ENCODE measurements around the gene BRD3OS. TPM values are rescaled to one million over a fixed set of nuclear protein-coding genes. Genes with fewer than 3 reads are reported as not detected.

The BRD3OS gene
- total and polyA plus RNA-seq, 10 of the 15 experiments (the other 5 are each of a cell fraction or from before 2014, with no cell fraction given): 2.1 to 13.7 (median 10.7) TPM

- RAD21 ChIA-PET (ENCODE audit: unreplicated experiment): interaction anchor here (3.1 kb wide), 1 partner anchor 23 kb away, joined by 11 read pairs; no protein-coding TSS in a partner anchor
- POLR2A ChIA-PET: no interaction called here
- in situ Hi-C loops (cut with MboI) (no loop called here), intact Hi-C loops (cut with micrococcal nuclease; ENCODE audit: unreplicated experiment) (no loop called here)
- no TSS peak for BruUV-seq (replicated peaks)
- H3K36me3 ChIP-seq (ENCODE audit: control insufficient read depth in 2 of 2, insufficient read depth in 2 of 2, low read length in 1 of 2): peaks cover 3 to 7% of the 10 kb centered on the region in 2 experiments; a peak in 3 of 4 replicates
- no peak overlapping the region for H2AFZ ChIP-seq (ENCODE audit: control insufficient read depth, low read depth, low read length)
- peaks cover 90% of the 10 kb centered on the region for H3K79me2 ChIP-seq (ENCODE audit: control insufficient read depth, insufficient read depth, low read length)
- WGBS (ENCODE audit: insufficient coverage, insufficient replicate concordance, low lambda C conversion rate, missing lambda C conversion rate): 87% methylated on average over 13 of the region's 13 CpGs
- FAIRE-seq (no peak), ATAC-seq (no peak), DNase-seq (ENCODE audit: low read depth, low spot score) (no peak)
- H3K27me3 ChIP-seq (replicated peaks in 1 of 2; ENCODE audit: control insufficient read depth in 2 of 2, insufficient read depth in 2 of 2, low read length in 1 of 2): no peaks in the 10 kb centered on the region
- H3K4me2 ChIP-seq (ENCODE audit: control insufficient read depth, insufficient read depth): no peak overlapping the region
- H3K4me3 ChIP-seq: no peak overlapping the region
- no peak overlapping the region for H3K9ac ChIP-seq (ENCODE audit: control insufficient read depth, insufficient read depth, low read length)
- CTCF ChIA-PET: interaction anchor here (3.5 kb wide), 1 partner anchor 16 kb away, joined by 12 read pairs; no protein-coding TSS in a partner anchor
- H3K9me3 ChIP-seq (replicated peaks; ENCODE audit: control insufficient read depth, insufficient read depth, low read length): no peaks in the 10 kb centered on the region
- no peaks in the 10 kb centered on the region; the same call in 1 of the 2 replicates for H4K20me1 ChIP-seq (ENCODE audit: control insufficient read depth, insufficient read depth)
- H3K4me1 ChIP-seq (ENCODE audit: control insufficient read depth, insufficient read depth, low read length): peaks cover 28% of the 10 kb centered on the region
- no peak for TF ChIP-seq ZNF384 (IDR thresholded peaks at IDR 0.05; ENCODE audit: borderline replicate concordance, low read depth, low read length)
- no peak for TF ChIP-seq ZNF207 (IDR thresholded peaks at IDR 0.05; ENCODE audit: borderline replicate concordance)
- no peak for TF ChIP-seq CHD4 (IDR thresholded peaks at IDR 0.05)
- no peak for TF ChIP-seq NR2C2 (IDR thresholded peaks at IDR 0.05; ENCODE audit: borderline replicate concordance, control insufficient read depth, insufficient read length, low read depth)
- no peak for TF ChIP-seq CBX5 (IDR thresholded peaks at IDR 0.05; ENCODE audit: low read depth)
- no peak for TF ChIP-seq BHLHE40 (IDR thresholded peaks at IDR 0.05; ENCODE audit: borderline replicate concordance in 1 of 2, low read depth in 2 of 2, low read length in 1 of 2)
- no peak for TF ChIP-seq HDAC6 (IDR thresholded peaks at IDR 0.05; ENCODE audit: unreplicated experiment)
- TF ChIP-seq POLR2AphosphoS2 (IDR thresholded peaks at IDR 0.05; ENCODE audit: low read depth, low read length): no peak
- TF ChIP-seq ASH2L (IDR thresholded peaks at IDR 0.05; ENCODE audit: borderline replicate concordance, low read depth): no peak
- TF ChIP-seq POLR2A (IDR thresholded peaks at IDR 0.05; ENCODE audit: low read depth, low read length): no peak
- TF ChIP-seq WRNIP1 (IDR thresholded peaks at IDR 0.05; ENCODE audit: borderline replicate concordance, low read depth, low read length): no peak
- TF ChIP-seq KDM1A (IDR thresholded peaks at IDR 0.05; ENCODE audit: borderline replicate concordance): no peak
- TF ChIP-seq POLR2AphosphoS5 (IDR thresholded peaks at IDR 0.05; ENCODE audit: low read length): no peak
- TF ChIP-seq, protein P1, sequence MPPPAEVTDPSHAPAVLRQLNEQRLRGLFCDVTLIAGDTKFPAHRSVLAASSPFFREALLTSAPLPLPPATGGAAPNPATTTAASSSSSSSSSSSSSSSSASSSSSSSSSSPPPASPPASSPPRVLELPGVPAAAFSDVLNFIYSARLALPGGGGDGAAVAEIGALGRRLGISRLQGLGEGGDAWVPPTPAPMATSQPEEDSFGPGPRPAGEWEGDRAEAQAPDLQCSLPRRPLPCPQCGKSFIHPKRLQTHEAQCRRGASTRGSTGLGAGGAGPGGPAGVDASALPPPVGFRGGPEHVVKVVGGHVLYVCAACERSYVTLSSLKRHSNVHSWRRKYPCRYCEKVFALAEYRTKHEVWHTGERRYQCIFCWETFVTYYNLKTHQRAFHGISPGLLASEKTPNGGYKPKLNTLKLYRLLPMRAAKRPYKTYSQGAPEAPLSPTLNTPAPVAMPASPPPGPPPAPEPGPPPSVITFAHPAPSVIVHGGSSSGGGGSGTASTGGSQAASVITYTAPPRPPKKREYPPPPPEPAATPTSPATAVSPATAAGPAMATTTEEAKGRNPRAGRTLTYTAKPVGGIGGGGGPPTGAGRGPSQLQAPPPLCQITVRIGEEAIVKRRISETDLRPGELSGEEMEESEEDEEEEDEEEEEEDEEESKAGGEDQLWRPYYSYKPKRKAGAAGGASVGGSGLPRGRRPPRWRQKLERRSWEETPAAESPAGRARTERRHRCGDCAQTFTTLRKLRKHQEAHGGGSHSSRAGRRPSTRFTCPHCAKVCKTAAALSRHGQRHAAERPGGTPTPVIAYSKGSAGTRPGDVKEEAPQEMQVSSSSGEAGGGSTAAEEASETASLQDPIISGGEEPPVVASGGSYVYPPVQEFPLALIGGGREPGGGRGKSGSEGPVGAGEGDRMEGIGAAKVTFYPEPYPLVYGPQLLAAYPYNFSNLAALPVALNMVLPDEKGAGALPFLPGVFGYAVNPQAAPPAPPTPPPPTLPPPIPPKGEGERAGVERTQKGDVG (CRISPR knock-in tag; IDR thresholded peaks at IDR 0.05): no peak
- no peak for TF ChIP-seq CREB1 (IDR thresholded peaks at IDR 0.05; ENCODE audit: low read depth)
- TF ChIP-seq SMAD5 (IDR thresholded peaks at IDR 0.05; ENCODE audit: low read depth): no peak
- SMC1A ChIA-PET (ENCODE audit: uncharacterized antibody, unreplicated experiment): interaction anchor here (0.8 to 1.7 kb wide), 2 partner anchors 10 to 32 kb away, joined by 3 to 6 read pairs; no protein-coding TSS in a partner anchor
- H3K27ac ChIP-seq (ENCODE audit: control insufficient read depth, insufficient read depth): no peak overlapping the region
Observed at GRCh38 chr9:133978226-133978898, 46.9 kb upstream of the BRD3OS start.

Measured in GM12878 (cell line).